Inflammatory macrophage (primary cell): ENCODE results near the gene AUTS2.

ENCODE experiments used
- DNase-seq, 2 donors: peaks; one replicate each; pipeline ENCODE4 v3.0.0-alpha.2; 2020 to 2022

AUTS2 gene

DNA sequence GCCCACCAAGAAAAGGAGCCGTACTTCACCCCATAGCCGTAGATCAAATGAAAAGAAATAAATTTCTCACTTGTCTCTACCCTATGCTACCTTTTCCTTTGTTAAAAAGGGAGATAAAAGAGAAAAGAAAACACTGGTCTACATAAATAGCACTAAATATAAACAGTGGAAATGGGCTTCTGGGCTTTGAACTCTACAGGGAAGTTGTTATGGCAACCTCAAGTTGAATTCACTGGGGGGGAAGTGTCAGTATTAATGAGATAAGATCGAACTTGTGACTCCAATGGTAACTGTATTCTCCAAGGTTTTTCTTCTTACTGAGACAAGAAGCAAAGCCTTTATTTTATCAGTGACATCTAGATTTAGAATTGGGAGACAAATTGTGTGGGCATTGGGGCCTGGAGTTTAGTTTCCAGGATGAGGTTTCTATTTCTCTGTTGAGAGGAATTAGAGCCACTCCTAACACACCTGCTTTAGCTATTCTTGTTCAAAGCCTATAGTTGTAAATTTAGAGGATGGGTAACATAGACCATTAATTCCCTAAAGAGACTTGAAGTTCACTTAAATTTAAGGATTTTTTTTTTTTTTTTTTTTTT lies 929.3 kb downstream of the AUTS2 start:
- DNase-seq = no peak

DNA sequence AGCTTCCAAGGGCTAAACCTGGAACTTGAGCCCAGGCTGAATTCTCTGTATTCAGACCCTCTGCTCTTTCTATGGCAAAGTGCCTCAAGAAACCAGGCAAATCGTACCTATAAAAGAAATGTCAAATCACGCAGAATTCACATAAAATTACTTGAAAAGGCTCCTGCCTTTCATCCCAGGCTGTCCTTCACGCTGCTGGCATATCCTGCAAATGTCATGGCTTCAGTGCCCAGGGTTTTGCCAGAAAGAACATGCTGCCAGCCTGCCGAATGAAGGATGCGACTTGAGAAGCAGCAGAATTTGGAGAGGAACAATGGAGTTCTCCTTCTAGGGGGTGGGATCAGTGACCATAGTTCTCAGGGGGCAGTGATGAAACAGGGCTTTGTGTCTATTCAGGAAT lies 931.2 kb downstream of the AUTS2 start:
- DNase-seq = no peak

DNA sequence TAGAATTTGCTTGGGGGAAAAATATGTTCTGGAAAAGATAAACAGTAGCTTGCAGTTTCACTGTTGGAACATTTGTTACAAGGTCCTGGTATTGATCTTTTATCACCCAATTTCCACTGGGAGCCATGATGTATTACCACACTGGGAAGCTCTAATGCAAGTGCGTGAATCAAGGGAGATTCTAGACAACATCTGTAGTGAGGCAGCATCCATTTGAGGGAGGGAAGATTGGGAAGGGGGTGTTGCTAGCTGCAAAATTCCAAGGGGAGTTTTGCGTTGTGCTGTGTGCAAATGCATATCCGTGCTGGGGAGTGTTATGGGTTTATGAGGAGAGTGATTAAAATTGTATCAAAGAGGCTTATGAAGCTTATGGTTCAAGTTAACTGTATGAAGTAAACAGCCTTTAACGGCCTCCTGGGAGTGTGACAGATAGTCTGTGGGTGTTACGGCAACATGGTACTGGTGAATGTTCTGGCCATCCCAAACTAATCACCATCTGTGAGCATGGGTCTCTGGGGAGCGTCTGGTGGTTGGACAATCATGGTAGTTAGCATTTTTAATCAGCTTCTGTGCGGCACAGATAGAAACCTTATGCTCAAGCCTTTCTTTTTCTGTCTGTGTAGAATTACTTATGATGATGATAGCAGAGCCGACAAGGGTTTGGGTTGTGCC lies 931.8 kb downstream of the AUTS2 start:
- DNase-seq = no peak

DNA sequence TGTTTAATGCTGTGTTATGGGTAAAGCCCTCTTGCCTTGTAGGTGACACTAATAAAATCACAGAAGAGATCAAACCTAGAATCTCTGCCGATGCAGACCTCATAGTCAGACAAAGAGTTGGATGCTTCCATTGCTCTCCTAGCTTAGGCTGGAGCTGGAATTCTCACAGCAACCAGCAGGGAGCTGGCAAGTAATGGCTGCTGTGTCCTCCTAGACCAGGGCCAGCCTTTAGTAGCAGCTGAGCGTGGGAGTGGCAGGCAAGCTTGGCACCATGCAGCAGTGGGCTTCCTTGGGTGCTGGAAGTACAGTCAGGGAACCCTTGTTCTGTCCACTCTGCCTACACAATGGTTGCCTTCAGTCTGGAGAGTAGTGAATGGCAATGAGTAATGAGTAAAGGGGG lies 935.3 kb downstream of the AUTS2 start:
- DNase-seq = no peak

DNA sequence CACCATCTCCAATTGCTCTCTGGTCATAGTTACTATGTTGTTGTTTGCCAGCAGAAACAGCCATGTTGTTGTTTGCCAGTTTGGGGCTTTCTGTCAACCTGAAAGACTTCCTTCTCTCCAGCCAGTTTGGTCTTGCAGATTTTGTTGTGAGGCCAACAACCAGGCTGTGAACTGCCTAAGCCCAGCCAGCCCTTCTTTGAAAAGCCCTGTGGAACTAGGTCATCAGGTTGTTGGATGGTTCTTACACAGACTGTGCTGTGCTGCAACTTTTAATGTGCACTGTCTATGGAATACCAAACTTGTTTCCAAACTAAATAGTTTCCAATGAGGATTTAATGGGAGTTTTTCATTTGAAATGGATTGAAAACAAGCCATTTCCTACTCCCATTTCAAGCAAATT lies 940.9 kb downstream of the AUTS2 start:
- no peak for DNase-seq

DNA sequence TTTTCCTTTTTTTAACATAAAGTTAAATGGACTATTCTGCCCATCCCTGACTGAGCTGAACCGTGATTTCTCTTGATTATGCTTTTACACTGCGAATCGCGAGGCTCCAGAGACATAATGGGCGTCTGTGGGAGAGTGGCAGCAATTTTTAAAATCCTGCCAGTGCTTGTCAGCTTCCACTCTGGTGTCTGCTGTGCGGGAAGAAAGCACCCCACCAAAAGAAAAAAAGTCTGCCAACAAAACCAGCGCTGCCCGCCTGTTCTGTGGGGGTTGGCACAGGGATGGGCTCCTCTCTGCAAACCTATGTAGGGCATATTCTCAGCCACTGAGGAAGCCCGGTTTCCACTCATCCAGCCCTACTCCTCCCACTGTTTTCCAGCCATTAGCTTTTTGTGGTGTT lies 941.3 kb downstream of the AUTS2 start:
- DNase-seq = no peak

DNA sequence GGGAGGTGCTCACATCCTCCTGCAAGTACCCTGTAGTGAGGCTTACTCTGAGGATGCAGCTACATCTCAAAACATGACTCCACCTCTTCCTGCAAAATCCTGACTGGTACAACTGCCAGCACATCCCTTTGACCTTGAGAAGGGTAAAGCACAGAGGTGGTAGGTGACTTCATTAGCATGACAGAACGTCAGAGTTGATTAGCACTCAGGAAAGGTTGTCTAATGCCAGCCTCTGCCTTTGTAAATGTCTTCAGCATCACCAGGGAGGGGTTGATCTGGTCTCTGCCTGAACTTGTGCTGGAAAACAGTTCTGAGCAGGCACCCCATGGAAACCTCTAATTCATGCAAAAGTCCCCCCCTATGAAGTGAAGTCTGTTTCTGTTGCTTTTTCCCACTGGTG lies 942.4 kb downstream of the AUTS2 start:
- no peak for DNase-seq

DNA sequence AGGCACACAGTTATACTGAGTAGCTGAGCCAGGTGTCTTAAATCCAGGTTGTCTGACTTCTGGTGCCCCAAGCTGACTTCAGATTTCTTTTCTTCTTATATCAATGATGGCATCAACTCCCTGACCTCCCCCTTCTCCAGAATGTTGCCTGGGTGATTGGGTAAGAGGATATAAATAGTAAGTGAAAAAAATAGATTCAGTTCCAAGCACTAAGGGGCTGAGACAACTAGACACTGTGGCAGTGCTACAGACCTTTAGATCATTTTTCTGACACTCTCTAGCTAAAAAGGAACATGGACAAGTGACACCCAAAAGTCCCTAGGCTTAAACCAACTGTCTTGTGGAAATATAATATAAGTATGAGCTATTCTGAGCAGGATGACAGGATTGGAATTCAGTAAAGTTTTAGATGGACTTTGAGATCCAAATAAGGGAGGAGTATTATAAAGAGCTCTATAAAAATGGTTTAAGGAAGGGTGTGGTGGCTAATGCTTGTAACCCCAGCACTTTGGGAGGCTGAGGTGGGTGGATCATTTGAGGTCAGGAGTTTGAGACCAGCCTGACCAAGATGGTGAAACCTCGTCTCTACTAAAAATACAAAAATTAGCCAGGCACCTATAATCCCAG lies 944.6 kb downstream of the AUTS2 start:
- no peak for DNase-seq

DNA sequence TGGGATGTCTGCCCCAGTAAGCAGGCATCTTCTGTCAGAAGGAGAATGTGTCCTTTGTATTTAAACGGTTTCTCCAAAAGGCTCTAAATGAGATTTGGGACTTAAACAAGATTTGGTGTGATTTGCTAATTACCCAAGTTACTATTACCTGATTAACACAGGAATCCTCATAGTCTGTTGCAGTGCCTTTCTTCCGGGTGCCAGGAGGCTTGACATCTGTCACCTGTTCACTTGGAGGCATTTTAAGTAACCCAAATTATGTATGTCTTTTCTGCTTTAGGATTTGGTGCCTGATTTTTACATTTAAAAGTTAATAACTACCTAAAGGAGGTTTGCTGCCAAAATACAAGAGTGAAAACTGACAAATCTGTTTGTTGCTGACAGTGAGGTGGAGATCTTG lies 945.7 kb downstream of the AUTS2 start:
- no peak for DNase-seq

DNA sequence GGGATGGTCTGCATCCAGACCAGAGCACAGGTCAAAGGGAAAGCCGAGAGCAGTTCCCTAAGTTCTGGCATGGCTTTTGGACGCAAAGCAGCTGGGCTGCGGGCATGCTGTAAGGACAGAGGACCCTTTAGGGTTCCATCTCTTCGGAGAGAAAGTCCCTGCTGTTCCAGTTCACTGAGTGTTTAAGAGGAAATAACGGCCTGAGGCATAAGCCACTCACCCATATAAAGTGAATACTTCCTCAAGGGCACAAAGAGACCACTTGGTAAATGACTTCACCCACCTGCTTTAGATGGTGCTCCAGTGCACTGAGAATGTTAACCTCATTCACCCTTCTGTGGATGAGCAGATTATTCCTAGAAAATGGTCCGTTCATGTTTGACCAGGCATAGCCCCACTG lies 946.9 kb downstream of the AUTS2 start:
- no peak for DNase-seq

DNA sequence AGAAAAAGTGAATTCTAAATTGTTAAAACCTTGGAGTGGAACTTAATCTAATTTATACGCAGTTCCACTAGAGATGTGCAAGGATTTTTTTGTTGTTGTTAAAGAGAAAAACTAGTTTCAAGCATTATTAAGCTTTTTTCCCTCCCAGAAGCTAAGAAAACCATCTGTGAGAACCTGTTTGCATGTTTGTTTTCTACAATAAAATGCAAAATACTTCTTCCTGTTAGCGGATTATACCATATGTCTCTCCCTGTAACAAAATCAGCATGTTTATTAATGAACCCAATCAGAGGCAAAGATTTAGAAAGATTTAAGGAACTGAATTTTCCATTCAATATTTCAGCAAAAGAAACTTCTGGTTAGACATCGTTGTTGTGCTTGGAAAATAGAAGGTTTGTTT lies 953.9 kb downstream of the AUTS2 start:
- DNase-seq = no peak

DNA sequence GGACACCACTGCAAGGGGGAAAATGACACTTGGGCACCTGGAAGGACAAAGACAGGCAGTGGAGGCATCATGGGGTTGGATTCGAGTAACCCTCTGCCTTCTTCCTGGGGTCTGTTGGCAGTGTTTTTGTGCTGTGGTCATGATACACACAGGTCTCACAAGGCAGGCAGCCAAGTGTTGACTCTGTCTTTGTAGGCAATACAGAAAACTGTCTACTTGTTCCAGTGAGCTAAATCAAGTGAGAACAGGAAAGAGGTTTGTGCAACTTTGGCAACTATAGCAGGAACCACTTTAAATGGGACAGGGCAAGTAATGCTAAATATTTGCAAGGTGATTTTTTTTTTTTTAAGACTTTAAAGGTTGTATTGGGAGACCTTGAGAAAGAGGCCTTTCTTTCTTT lies 955.1 kb downstream of the AUTS2 start:
- DNase-seq = no peak

DNA sequence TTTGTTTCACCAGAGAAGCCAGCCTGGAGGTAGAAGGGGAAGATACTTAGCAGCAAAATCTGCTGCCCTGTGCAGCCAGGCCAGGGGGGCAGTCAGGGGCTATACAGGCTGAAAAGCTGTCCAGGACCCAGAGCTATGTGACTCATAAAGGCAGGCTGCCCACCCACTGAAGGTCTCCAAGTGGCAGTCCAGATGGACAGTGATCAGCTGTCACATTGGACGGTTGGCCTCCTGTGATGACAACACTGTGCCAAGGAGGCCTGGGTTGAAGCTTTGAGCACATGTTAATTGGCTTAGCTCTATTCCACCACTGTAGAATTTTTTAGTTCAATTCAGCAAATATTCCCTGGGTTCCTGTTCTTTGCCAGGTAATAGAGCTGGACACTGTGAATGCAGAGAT lies 956.4 kb downstream of the AUTS2 start:
- no peak for DNase-seq

DNA sequence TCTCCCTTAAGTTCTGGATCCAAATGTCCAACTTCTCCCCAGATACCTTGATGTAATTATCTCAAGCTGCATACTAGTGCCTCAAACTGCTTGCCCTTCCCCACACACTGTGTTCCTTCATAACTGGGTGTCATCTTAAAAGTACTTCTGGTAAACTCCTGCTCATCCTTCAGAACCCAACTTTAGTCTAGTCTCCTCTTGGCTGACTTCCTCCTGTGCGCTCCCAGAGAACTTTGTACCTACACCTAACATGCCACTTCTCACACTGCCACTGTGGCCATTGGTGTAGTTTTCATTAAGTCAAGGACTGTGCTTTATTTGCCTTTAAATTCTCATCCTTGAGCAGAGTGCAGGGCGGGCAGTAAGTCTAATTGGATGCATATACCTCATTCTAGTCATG lies 958.5 kb downstream of the AUTS2 start:
- DNase-seq = no peak

DNA sequence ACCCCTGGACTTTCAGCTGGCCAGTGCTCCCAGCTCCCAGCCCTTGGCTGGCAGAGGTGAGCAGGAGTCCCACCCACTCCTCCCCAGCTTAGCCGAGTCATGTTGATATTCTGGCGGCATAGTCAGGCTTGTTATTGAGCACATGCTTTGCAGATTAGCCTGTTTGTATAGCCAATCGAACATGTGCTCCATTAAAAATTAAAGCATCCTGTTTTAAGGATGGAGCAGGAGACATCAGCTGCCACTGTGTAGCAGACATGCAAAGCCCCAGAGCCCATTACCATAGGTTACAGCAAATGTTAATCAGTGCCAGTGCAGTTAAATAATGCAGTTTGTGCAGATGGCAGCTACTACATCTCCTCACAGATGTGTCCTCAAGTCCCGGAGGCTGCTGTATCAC lies 959.1 kb downstream of the AUTS2 start:
- no peak for DNase-seq

DNA sequence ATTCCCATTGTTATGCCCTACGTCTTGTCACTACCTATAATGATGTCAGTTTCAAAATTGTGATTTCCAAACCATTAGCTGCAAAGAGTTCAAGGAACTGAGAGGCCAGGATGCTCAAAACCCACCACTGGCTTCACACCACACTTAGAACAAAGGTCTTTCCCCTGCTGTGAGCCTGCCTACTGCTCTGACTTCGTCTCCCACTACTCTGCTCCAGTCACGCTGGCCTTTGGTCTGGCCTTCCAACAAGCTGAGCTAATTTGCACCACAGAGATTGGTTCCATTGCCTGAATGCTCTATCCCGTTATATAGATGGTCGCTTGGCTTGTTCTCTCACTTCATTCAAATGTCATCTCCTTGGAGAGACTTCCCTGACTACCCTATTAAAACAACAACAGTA lies 961.5 kb downstream of the AUTS2 start:
- DNase-seq = no peak

DNA sequence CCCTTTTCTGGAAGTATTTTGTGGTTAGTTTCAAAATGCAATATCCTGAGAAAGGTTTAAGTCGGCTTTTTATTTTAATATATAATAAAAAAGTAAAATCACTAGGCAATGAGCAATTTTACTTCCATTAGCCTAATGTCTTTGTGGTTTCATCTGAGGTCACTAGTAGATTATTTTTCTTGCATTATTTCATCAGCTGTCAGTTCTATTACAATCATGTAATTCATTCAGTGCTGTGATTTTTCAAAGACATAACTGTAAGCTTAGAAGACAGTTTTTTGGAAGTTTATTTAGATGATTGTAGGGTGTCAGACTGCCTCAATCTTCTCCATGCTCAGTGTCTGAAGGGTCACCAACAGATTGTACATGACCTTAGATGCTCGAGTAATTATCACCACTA lies 965.7 kb downstream of the AUTS2 start:
- no peak for DNase-seq

DNA sequence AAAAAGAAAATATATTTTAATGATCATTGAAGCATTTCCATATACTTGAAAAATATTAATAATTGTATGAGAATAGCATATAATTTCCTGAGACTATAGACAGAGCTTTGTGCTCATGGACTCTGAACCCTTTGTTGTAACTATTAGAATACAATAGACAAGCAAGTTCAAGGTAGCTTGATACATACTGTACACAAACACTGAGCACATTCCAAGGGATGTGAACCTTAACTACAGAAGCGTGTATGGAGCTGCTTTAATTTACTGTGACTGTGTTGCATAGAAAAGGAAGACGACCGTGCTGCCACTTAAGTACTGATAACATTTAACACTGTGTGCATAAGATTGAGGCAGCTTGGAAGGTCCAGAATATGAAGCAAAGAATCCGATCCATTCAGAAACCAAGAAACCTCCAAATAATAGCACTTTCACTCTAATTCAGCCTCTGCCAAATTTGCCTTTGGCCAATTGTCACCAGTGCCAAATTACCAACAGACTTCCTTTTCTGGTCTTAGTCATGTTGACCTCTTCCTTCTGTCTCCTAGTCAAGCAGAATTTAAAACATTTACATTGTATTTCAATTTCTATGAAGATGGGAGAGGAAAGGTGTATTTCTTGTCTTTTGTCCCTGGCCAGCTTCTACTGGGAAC lies 967.6 kb downstream of the AUTS2 start:
- DNase-seq = no peak

DNA sequence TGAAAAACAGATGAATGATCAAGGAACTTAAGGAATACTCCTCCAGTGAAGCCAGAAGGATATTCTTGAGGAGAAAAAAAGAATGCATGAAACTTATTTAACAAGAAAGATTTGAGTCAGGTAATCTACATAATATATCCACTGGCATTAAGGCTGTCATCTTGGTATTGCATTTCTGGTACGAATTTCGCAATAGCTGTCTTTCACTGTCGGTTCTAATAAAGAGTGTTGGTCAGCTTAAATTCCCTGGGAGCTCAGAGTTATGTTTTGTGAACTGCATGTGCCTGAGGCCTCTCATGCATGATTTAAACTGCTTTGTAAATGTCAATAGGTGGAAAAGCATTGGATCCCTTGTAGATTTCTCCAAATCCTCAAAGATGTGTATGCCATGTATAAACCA lies 968.4 kb downstream of the AUTS2 start:
- DNase-seq = no peak

DNA sequence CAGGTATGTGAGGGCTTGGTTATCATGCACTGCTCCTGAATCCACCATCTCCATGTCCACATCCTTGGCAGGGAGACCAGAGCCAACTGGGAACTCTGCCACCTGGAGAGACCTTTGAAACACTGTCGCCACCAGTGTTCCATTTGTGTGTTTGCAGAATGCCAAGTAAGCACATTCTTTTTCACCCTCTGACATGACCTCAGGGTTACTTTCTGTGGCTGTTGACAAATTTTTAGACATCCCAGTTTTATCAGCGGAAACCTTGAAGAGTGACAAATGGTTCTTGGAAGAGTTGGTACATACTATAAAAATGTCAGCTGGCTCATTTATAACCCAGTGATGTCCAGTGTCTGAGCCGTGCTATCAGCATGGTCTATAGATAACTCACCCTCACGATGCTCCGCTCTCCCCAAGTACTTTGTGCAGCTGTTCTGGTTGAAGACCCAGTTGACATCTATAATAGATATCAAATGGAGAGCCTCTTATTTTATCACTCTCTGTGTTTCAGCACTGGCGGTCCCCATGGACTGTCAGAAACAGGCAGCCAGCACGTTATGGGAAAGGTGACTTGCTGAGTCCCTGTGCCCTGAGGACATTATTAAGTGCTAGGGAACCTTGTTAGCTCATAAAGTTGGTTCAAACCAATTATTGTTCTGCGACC lies 970.5 kb downstream of the AUTS2 start:
- DNase-seq = no peak

DNA sequence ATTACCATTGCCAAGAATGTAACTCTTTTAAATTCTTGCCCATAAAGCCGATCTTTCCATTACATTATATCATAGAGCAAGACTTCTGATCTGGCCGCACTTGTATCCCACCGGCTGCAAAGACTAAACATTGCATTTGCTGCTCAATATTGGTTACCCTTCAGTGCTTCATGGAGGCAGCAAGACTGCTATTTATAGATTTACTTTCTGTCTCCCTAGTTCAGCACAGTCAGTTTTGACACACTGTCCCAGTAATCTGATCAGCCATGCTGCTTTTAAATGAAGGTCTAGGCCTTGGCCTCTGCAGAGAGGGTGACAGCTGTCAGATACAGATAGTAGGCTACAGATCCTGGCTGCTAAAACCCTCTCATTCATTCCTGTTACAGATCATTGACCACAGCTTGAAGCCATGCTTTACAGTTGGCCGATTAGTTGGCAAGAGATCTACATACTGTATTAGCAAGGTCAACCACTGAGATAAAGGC lies 971.1 kb downstream of the AUTS2 start:
- DNase-seq = no peak

DNA sequence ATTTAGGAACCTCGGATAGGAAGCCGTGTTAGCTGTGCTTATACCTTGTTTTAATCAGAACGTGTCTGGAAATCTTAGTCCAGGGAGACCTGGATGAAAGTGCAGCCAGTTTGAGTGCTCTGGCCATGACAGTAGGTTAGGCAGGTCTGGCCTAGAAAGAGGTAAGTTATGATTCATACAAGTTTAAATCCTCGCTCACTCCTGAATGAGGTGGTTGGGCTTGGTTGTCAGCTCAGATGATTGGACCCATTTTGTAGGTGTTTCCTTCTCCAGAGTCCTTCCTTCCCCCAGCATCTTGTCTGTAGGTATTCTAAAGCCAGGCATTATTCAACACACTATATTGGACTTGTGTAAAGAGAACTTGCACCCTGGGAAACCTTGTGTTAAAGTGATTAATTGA lies 971.8 kb downstream of the AUTS2 start:
- DNase-seq = no peak

DNA sequence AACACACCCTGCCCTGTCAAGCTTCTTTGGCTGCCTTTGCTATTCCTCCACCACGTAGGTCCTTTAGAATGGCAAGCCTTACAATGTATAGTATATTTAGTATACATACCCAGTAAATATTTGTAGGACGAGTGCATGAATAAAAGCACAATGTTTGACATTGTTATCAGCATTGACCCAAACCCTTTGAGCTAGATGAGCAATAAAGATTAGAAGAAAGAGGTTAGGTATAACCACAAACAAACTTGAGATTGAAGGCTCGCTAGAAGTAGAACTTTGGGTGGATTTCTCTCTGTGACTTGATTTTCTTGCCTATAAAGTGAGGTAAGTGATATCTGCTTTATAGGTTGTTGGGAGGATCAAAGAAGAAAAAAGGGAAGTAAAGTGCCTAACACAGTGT lies 972.7 kb downstream of the AUTS2 start:
- DNase-seq = no peak
